Fibroblast of upper back skin (primary cell): ENCODE results near the gene PCDH8.

Experiments
- DNase-seq: peaks from one replicate; pipeline ENCODE4 v3.0.0-alpha.2; 2013

PCDH8 gene, protein sequence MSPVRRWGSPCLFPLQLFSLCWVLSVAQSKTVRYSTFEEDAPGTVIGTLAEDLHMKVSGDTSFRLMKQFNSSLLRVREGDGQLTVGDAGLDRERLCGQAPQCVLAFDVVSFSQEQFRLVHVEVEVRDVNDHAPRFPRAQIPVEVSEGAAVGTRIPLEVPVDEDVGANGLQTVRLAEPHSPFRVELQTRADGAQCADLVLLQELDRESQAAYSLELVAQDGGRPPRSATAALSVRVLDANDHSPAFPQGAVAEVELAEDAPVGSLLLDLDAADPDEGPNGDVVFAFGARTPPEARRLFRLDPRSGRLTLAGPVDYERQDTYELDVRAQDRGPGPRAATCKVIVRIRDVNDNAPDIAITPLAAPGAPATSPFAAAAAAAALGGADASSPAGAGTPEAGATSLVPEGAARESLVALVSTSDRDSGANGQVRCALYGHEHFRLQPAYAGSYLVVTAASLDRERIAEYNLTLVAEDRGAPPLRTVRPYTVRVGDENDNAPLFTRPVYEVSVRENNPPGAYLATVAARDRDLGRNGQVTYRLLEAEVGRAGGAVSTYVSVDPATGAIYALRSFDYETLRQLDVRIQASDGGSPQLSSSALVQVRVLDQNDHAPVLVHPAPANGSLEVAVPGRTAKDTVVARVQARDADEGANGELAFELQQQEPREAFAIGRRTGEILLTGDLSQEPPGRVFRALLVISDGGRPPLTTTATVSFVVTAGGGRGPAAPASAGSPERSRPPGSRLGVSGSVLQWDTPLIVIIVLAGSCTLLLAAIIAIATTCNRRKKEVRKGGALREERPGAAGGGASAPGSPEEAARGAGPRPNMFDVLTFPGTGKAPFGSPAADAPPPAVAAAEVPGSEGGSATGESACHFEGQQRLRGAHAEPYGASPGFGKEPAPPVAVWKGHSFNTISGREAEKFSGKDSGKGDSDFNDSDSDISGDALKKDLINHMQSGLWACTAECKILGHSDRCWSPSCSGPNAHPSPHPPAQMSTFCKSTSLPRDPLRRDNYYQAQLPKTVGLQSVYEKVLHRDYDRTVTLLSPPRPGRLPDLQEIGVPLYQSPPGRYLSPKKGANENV

GRCh38 chr13:52848455-52849195 is at the start of gene PCDH8:
PCDH8 (minus strand) TSS chr13:52848640; CDS start chr13:52848436, 204 bp downstream.
- DNase-seq: no peak

- DNase-seq: no peak
Observed at GRCh38 chr13:52896827-52897659, 48.6 kb upstream of the PCDH8 start.

- no peak for DNase-seq
Observed at GRCh38 chr13:52894413-52894812, 46.0 kb upstream of the PCDH8 start.

DNA sequence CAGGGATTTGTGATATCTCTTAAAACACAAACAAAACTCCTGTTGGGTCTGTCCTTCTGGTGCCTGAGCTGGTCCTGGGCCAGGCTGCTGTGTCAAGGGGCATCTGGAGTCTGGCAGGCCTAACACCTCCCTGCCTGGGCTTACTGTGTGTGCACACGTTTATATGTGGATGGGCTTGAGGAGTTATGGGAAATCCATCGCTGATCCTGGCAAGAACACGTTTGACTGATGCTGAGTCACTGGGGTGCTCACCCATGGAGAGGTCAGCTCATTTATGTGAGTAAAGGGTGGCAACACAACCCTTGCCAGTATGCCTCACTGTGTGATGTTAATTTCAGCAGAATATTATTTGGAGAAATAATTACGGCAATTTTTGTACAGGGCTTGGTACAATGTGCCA is 44.5 kb upstream of the PCDH8 start:
- DNase-seq: no peak

- DNase-seq: no peak
Observed at GRCh38 chr13:52891706-52892105, 43.3 kb upstream of the PCDH8 start.

- no peak for DNase-seq
Observed at GRCh38 chr13:52887165-52887564, 38.7 kb upstream of the PCDH8 start.

DNA sequence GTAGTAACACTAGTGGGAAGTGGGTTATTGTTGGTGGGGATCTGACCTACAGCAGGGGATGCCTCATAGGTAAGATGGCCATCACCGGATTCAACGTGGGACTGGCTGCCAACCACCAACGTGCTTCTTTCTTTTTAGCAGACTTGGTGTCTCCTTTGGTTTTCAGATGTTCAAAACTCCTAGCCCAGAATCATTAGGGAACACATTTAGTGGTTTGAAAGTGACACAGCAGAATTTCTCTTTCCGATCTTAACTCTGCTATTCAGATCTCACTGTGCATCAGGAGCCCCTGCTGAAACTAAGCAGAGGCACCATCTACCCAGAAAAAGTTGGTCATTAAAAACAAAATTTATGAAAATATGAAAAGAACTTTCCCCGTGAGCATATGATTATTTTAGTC is 36.7 kb upstream of the PCDH8 start:
- no peak for DNase-seq

GRCh38 chr13:52884429-52885010 is 36.1 kb upstream of the PCDH8 start:
- DNase-seq: no peak

DNA sequence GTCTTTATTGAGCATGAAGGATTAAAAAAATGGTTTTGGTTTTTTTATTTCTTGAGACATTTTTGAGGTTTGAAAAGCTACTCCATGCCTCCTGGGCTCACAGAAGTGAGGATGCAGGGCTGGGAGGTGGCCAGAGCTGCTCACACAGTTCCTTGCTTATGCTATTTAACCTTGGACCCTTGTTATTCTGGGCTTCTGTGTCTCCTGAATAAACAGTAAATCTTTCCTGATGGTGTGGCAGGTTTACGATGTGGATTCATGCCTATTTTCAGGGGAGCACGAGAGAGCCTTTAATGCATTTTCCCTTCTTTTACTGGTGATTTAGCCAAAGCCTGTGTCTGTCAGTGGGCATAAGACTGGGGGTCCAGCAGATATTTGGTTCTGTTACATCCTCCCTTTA is 34.3 kb upstream of the PCDH8 start:
- DNase-seq: no peak

GRCh38 chr13:52879950-52880741 is 31.7 kb upstream of the PCDH8 start:
- no peak for DNase-seq

DNA sequence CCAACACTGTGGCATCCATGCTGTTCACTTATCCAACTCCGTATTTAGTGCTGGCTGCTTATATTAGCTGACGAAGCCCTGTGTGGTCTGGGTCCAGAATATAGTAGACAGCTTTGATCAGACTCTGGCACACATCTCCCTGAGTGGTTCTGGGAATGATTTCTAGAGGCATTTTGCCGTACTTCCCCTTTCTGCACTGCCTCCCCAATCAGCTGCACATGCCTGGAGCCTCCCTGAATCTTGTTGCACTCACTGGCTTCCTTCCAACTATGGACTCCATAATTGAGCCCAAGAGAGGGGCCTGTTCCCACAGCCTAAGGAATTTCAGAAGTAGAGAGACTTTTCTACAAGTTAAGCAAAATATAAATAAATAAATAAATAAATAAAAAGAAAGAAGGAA is 30.4 kb upstream of the PCDH8 start:
- DNase-seq: no peak

DNA sequence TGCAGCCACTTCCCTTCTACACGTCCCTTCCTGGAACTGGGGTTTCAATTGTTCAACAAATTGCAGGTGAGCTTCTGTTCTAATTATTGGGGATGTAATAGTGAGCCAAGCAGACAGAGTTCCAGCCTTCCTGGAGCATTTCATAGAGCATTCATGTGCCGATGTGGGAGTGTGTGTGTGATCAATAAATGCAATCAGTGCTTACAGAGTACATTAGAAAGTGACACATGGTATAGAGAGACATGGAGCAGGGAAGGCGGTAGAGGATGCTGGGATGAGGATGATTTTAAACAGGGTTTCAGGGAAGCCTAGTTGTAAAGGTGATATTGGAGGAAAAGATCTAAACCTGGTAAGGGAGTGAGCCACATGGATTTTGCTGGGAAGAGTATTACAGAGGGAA is 21.7 kb upstream of the PCDH8 start:
- DNase-seq: no peak

DNA sequence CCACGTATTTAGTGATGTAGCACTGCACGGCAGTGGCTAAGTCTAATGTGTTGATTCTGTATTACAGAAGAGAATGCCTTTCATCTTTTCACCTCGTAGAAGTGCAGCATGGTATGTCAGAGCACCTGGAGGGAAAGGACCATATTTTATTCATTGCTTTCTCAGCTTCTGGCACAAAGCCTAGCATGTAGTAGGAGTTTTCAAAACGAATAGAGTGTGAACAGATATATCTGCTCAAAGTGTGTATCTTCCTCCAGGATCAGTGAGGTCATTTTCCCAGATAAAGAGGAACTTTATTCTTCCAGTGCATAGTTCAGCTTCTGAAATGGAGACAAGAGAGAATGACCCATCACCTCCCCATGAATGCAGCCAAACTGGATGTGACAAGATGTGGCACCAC is 21.2 kb upstream of the PCDH8 start:
- no peak for DNase-seq

DNA sequence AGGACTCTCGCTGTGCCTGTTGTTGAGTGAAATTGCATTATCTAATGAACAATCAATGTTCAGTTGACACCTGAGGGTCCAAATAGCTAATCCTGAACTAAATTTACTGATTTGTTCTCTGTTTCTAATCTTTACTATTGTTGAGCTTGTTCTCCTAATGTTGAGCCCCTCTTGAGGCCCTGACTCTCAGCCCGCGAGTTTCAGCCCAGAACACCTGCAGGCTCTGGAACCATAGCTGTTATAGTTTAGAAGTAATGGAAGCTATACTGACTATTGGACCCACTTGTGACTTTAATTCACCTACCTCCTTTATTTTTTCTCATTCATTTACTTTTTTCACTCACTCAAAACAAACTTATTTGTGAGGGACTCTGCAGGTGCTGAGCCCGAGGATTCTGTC is 20.6 kb upstream of the PCDH8 start:
- no peak for DNase-seq

DNA sequence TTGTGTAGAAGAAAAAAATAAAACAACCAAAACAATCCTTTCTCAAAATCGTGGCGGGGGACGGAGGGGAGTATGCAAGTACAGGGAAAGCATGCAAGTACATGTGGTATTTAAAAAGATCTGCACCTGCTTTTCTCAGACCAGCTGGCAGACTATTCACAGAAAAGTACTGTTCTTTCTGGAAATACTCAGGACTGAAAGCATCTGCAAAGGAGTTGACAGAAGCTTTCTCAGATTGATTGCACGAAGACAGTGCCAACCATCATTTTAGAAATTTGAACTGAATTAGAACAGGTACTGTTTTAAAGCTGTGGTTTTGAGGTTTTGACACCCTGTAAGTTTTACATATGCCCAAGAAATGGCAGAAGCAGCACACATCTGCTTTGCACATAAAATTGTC is 19.8 kb upstream of the PCDH8 start:
- DNase-seq: no peak

- DNase-seq: no peak
Observed at GRCh38 chr13:52864941-52865340, 16.5 kb upstream of the PCDH8 start.

DNA sequence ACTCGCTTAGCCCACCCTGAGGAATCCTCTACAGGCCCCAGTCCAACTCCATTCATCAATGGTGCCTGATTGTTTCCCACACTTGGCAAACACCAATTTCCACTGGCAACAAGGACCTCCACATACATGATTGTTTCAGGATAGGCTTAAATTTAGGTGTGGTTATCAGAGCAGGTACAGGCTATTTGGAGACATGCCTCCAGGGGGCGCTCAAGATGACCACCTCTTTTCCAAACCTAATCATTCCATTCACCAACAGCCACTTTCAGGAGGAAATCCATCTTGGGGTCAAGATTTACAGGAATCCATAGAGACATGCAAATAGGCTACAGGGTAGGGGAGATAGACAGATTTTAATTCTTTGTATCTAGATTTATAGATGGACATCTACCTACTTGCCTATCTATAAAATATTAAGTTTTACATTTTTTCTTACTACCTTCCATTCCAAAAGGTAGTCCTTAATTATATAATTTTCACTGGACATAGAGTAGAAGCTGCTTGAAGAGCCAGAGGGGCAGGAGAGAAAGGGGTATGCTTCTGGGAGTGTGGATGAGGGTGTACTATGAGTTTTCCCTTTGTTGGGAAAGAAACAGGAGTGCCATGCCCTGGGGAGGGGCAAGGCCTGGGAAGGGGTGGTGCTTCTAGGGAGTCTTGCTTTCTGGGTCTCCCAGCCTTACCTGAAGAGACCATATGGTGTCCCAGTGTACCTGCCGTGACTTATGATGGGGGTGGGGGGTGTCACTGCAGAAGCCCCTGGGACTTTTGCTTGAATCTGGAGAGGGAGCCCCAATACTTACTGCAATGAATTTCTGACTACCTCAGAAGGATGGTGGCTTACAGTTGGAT is 14.1 kb upstream of the PCDH8 start:
- no peak for DNase-seq

DNA sequence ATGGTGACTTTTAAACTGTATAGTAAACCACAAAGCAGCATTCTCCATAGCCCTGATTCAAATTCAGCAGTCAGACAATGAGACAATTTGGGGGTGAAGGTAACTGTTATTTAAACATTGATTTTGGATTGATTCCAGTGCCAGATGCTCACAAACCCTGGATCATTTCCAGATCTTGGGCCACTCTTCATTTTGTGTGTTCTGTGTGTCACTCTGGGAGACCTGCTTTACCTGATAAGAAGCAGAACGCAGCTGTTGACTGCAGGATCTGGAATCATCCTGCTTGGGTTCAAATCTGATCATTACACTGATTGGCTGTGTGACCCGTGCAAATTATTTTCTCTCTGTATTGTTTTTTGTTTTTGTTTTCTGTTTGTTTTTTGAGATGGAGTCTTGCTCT is 4.0 kb upstream of the PCDH8 start:
- no peak for DNase-seq

DNA sequence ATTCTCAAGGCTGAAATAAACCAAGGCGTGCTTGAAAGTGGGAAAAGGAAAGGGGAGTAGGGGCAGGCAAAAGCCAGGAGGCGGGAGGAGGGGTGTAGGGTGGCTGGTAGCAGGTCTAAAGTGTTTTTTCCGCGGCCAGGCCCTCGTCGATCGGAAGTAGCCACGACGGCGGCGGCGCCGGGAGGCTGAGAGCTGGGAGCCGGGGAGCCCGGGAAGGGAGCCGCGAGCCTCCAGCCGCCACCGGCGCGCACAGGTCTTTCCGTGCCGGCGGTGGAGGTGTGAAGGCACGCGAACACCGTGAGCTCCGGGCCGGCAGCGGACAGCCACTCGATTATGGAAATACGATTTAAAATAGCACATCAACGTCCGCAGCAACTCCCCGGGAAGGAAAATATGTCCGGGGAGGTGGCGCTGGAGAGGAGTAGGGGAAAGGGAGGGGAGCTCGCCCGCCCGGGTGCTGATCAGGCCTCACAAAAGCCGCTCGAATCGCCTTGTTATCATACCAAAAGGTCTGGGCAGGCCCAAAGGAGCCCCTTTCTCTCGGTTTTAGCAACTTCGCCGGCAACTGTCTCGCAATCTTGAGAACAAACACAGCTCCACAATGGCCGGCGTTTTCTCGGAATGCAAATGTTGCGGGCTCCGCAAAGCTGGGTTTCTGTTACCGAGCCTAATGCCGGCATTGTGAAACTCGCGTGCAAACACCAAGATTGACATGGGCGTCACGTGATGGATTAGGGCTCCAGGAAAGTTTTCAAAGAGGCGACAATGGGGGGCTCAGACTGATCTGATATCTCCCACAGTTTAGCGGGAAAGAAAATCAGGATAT is 2.9 kb upstream of the PCDH8 start:
- no peak for DNase-seq
